GM23338 (cell line): Measurements from ENCODE around the gene SLC4A2.

Experiments
- EZH2 ChIP-seq: fragments of 200-600 bp; sonication (generic); IDR thresholded peaks from one replicate; pipeline ENCODE4 v1.8.0; 2017; ENCODE audit warnings: antibody characterized with exemption, mild to moderate bottlenecking, low read depth; ENCODE audit not compliant: unreplicated experiment
- EZH2phosphoT487 ChIP-seq: fragments of 200-600 bp; sonication (generic); IDR thresholded peaks from one replicate; pipeline ENCODE4 v1.8.1; 2018; ENCODE audit warnings: antibody characterized with exemption; ENCODE audit not compliant: unreplicated experiment
- JUNB ChIP-seq: IDR thresholded peaks from one replicate; pipeline ENCODE4 v1.6.1; 2016; ENCODE audit warnings: antibody characterized with exemption; ENCODE audit not compliant: unreplicated experiment
- NANOG ChIP-seq: IDR thresholded peaks from 2 replicates; pipeline ENCODE4 v1.6.1; 2016; ENCODE audit warnings: antibody characterized with exemption, borderline replicate concordance
- POLR2AphosphoS5 ChIP-seq: IDR thresholded peaks from 2 replicates; pipeline ENCODE4 v1.6.1; 2016; ENCODE audit warnings: antibody characterized with exemption, low read depth
- STAT1 ChIP-seq: IDR thresholded peaks from one replicate; pipeline ENCODE4 v1.6.1; 2016; ENCODE audit warnings: antibody characterized with exemption; ENCODE audit not compliant: unreplicated experiment
- ZNF331 ChIP-seq: fragments of 250-450 bp; sonication (Bioruptor Pico); IDR thresholded peaks from 2 replicates; pipeline ENCODE4 v1.5.0; 2020; ENCODE audit warnings: low read depth, mild to moderate bottlenecking, moderate library complexity
- TF ChIP-seq, protein P1 (sequence below), 2 experiments: fragments of 200-600 bp in 1 of 2; sonication (generic) in 1 of 2; conservative IDR thresholded peaks; 2 replicates each; pipeline versions ENCODE4 v1.5.1 to v1.6.1; 2016 to 2017; ENCODE audit warnings: antibody characterized with exemption in 2 of 2, low read depth in 2 of 2, mild to moderate bottlenecking in 2 of 2, moderate library complexity in 1 of 2

DNA sequence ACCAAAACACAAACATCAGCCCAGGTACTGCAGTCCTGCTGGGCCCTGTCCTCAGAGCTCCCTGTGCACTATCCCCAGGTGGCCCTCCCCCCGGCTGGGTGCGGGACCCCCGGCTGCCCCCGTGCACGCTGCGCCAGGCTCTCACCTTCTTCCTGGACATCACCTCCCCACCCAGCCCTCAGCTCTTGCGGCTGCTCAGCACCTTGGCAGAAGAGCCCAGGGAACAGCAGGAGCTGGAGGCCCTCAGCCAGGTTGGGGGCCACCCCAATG, 49.4 kb upstream of the SLC4A2 start:
- TF ChIP-seq POLR2AphosphoS5, result no peak
- TF ChIP-seq, protein P1, sequence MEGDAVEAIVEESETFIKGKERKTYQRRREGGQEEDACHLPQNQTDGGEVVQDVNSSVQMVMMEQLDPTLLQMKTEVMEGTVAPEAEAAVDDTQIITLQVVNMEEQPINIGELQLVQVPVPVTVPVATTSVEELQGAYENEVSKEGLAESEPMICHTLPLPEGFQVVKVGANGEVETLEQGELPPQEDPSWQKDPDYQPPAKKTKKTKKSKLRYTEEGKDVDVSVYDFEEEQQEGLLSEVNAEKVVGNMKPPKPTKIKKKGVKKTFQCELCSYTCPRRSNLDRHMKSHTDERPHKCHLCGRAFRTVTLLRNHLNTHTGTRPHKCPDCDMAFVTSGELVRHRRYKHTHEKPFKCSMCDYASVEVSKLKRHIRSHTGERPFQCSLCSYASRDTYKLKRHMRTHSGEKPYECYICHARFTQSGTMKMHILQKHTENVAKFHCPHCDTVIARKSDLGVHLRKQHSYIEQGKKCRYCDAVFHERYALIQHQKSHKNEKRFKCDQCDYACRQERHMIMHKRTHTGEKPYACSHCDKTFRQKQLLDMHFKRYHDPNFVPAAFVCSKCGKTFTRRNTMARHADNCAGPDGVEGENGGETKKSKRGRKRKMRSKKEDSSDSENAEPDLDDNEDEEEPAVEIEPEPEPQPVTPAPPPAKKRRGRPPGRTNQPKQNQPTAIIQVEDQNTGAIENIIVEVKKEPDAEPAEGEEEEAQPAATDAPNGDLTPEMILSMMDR (conservative IDR thresholded peaks at IDR 0.05; ENCODE audit: low read depth in 2 of 2), result no peak
- no peak for TF ChIP-seq EZH2phosphoT487
- no peak for TF ChIP-seq EZH2
- TF ChIP-seq JUNB, result no peak
- TF ChIP-seq NANOG, result no peak
- TF ChIP-seq STAT1, result no peak
- no peak for TF ChIP-seq ZNF331
